Endothelial cell of umbilical vein (primary cell): ENCODE measurements around the gene WIF1. TPM values are rescaled to one million over a fixed set of nuclear protein-coding genes. Genes with fewer than 3 reads are reported as not detected.

Experiments
- BruUV-seq: library from RNA; stranded (reverse); fragments of 400-500 nt; replicated peaks from 2 replicates; lab custom pipeline; 2021; lab: Mats Ljungman, UMichigan
- CTCF ChIA-PET: fragments of 300-600, 350-600 bp; sonication (Branson Sonifier 250); formaldehyde crosslinking; loops from one replicate; lab custom pipeline; 2021; ENCODE audit warnings: antibody characterized with exemption, inconsistent platforms; lab: Charles Lee
- POLR2A ChIA-PET: fragments of 300-600, 350-600 bp; sonication (Branson Sonifier 250); formaldehyde crosslinking; loops from one replicate; lab custom pipeline; 2021; ENCODE audit warnings: antibody characterized with exemption, inconsistent platforms; lab: Charles Lee
- DNase-seq: peaks from one replicate; pipeline ENCODE4 v3.0.0-alpha.2; 2011; ENCODE audit warnings: low read depth, low spot score
- FAIRE-seq: peaks from 2 replicates; lab custom pipeline; 2011; peaks lifted over from hg19 to GRCh38; lab: Jason Lieb, UNC
- H2AFZ ChIP-seq: 2 replicates; pipeline ENCODE4 v1.6.0; 2012; ENCODE audit warnings: low read depth, low read length, control low read depth, inconsistent platforms
- H3K27ac ChIP-seq: 2 replicates; pipeline ENCODE4 v1.5.1; 2011; ENCODE audit warnings: low read depth, mild to moderate bottlenecking, control low read depth, low read length, moderate library complexity; ENCODE audit not compliant: insufficient read depth
- H3K27me3 ChIP-seq, 2 experiments: 2 replicates each; pipeline versions ENCODE4 v1.6.0 to v1.6.1; 2011; ENCODE audit warnings: low read length in 2 of 2, mixed read lengths in 1 of 2; ENCODE audit not compliant: control insufficient read depth in 2 of 2, insufficient read depth in 2 of 2
- H3K36me3 ChIP-seq, 2 experiments: 2 replicates in 1 of 2; 3 replicates in 1 of 2; pipeline ENCODE4 v1.5.1; 2011; ENCODE audit warnings: low read length in 2 of 2, mild to moderate bottlenecking in 1 of 2, moderate library complexity in 1 of 2; ENCODE audit not compliant: control insufficient read depth in 2 of 2, insufficient read depth in 2 of 2; ENCODE audit errors: extremely low read depth in 1 of 2
- H3K4me1 ChIP-seq: 3 replicates; pipeline ENCODE4 v1.5.1; 2011; ENCODE audit warnings: mild to moderate bottlenecking, low read length; ENCODE audit not compliant: control insufficient read depth, insufficient read depth; ENCODE audit errors: extremely low read depth
- H3K4me2 ChIP-seq: 2 replicates; pipeline ENCODE4 v1.6.1; 2011; ENCODE audit warnings: low read length, control low read depth, mixed read lengths; ENCODE audit not compliant: insufficient read depth
- H3K4me3 ChIP-seq, 3 experiments: fragments of 200-600 bp in 1 of 3; sonication (generic), shearing (Covaris generic) in 1 of 3; replicated peaks in 1 of 3; 2 replicates each; pipeline ENCODE4 v1.5.1; 2011 to 2016; ENCODE audit warnings: control low read depth in 3 of 3, low read length in 3 of 3, mild to moderate bottlenecking in 2 of 3, inconsistent platforms in 1 of 3, low read depth in 1 of 3, moderate library complexity in 1 of 3; ENCODE audit not compliant: insufficient read depth in 1 of 3
- H3K79me2 ChIP-seq: 2 replicates; pipeline ENCODE4 v1.6.0; 2012; ENCODE audit warnings: low read length, inconsistent platforms; ENCODE audit not compliant: control insufficient read depth, insufficient read depth
- H3K9ac ChIP-seq: replicated peaks from 2 replicates; pipeline ENCODE3; 2011; ENCODE audit warnings: low read length, control low read depth; ENCODE audit not compliant: insufficient read depth; ENCODE audit errors: extremely low read depth
- H3K9me1 ChIP-seq: replicated peaks from 3 replicates; pipeline ENCODE4 v1.6.0; 2011; ENCODE audit warnings: mild to moderate bottlenecking, low read length; ENCODE audit not compliant: control insufficient read depth, insufficient read depth; ENCODE audit errors: extremely low read depth
- H3K9me3 ChIP-seq: replicated peaks from 2 replicates; pipeline ENCODE4 v1.5.1; 2012; ENCODE audit warnings: low read length, inconsistent platforms; ENCODE audit not compliant: control insufficient read depth, insufficient read depth
- H4K20me1 ChIP-seq: replicated peaks from 2 replicates; pipeline ENCODE3; 2011; ENCODE audit warnings: mild to moderate bottlenecking, low read length; ENCODE audit not compliant: control insufficient read depth, insufficient read depth; ENCODE audit errors: extremely low read depth
- EZH2 ChIP-seq: IDR thresholded peaks from 2 replicates; pipeline ENCODE4 v1.6.1; 2012; ENCODE audit warnings: borderline replicate concordance, low read depth, mild to moderate bottlenecking, moderate library complexity, low read length, inconsistent platforms; ENCODE audit not compliant: severe bottlenecking
- FOS ChIP-seq: IDR thresholded peaks from 2 replicates; pipeline ENCODE4 v1.6.1; 2011; ENCODE audit warnings: mild to moderate bottlenecking, low read length, moderate library complexity, borderline replicate concordance; ENCODE audit not compliant: insufficient read depth
- GATA2 ChIP-seq: IDR thresholded peaks from 2 replicates; pipeline ENCODE4 v1.7.0; 2011; ENCODE audit warnings: low read depth, mild to moderate bottlenecking, moderate library complexity, mixed read lengths, low read length; ENCODE audit not compliant: insufficient read length, insufficient read depth
- JUN ChIP-seq: IDR thresholded peaks from 2 replicates; pipeline ENCODE4 v1.6.1; 2011; ENCODE audit warnings: borderline replicate concordance, low read depth; ENCODE audit not compliant: insufficient read length, insufficient read depth
- MAX ChIP-seq: IDR thresholded peaks from 2 replicates; pipeline ENCODE4 v1.6.1; 2011; ENCODE audit not compliant: insufficient read depth, insufficient read length
- MYC ChIP-seq: IDR thresholded peaks from one replicate; pipeline ENCODE4 v1.6.1; 2011; ENCODE audit warnings: mild to moderate bottlenecking, low read depth, low read length
- POLR2A ChIP-seq: IDR thresholded peaks from 2 replicates; pipeline ENCODE4 v1.6.1; 2012; ENCODE audit warnings: low read depth, mild to moderate bottlenecking, control low read depth, low read length
- POLR2AphosphoS5 ChIP-seq: IDR thresholded peaks from 2 replicates; pipeline ENCODE4 v1.6.1; 2012; ENCODE audit warnings: low read depth, mild to moderate bottlenecking, control low read depth, low read length, moderate library complexity; ENCODE audit not compliant: insufficient read depth
- dilution Hi-C: fragments of 300-500 bp; cut with MboI; formaldehyde crosslinking; loops from one replicate; pipeline ENCODE4 v1.15.0; 2019; ENCODE audit warnings: low sequenced_read_pairs; ENCODE audit not compliant: extremely low pct_ligation_motif_present
- intact Hi-C: fragments of 100-400 bp; cut with micrococcal nuclease; formaldehyde crosslinking; loops from one replicate; pipeline ENCODE4 v1.10.0; 2022
- polyA plus RNA-seq, 4 experiments: library from polyadenylated mRNA; depleted of rRNA in 3 of 4; stranded (reverse) in 3 of 4; unstranded in 1 of 4; fragments of >200 nt; gene quantifications; 2 replicates each; pipeline versions ENCODE4 v1.2.1 to v1.2.3, GENCODE V29; 2011 to 2012; ENCODE audit warnings: missing spikeins in 1 of 4
- total RNA-seq: library from RNA; stranded (reverse); gene quantifications from 2 replicates; pipeline ENCODE4 v1.2.3, GENCODE V29; 2021
- TF ChIP-seq, protein P1 (sequence below), 2 donors: IDR thresholded peaks; 1 replicate in 1 of 2; 2 replicates in 1 of 2; pipeline ENCODE4 v1.5.1; 2011; ENCODE audit warnings: low read length in 2 of 2, mild to moderate bottlenecking in 2 of 2, moderate library complexity in 2 of 2, control low read depth in 1 of 2, inconsistent platforms in 1 of 2, low read depth in 1 of 2; ENCODE audit not compliant: insufficient read depth in 1 of 2; ENCODE audit errors: extremely low read depth in 1 of 2

The WIF1 gene
- total and polyA plus RNA-seq, 2 donors (not counting 3 experiments of a cell fraction or from before 2014, with no cell fraction given) = not detected

DNA sequence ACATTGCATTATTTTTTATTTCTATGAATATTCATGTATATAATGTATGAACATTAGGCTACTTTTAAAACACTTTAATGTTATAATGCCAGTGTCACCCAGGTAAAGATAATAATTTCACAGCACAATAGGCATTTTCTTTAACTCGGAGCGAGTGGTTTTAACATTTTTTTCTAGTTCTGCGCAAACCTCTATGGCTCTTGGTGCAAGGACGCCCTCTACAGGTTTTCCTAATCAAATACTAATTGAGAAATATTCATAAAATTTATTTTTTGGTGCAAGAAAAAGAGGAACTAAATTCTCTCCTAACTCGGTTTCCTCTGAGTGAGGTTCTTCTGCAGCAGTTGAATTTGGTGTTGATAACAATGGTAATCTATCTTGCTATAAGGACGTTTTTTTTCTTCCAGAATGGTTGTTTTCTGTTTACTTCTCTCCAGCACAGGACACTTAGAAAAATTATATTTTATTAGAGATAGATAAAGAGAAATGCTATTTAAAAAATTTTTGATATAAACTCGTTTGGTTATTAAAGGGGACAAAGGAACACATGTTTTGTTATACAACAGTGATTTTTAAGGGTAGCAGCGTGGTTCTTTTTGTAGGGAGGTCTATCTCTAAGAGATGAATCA is 2.4 kb upstream of the WIF1 start:
- ChIA-PET CTCF (interaction anchor here (0.7 to 4.6 kb wide), 22 partner anchors 9 to 327 kb away, joined by 3 to 60 read pairs (median 4); no protein-coding TSS in a partner anchor), POLR2A (no interaction called here)
- Histone ChIP-seq H3K9me1 (no peaks in the 10 kb centered on the region), H3K79me2 (no peaks in the 10 kb centered on the region), H2AFZ (no peak overlapping the region), H3K4me3 (no peak overlapping the region), H3K27me3 (peaks cover 38 to 71% of the 10 kb centered on the region in 2 experiments), H3K4me1 (peaks cover 2% of the 10 kb centered on the region), H3K9ac (no peak overlapping the region), H3K9me3 (no peaks in the 10 kb centered on the region), H3K36me3 (no peaks in the 10 kb centered on the region), H3K4me2 (no peak overlapping the region), H4K20me1 (no peaks in the 10 kb centered on the region), H3K27ac (no peak overlapping the region)
- intact Hi-C loops (loop anchor here (1.0 to 5.0 kb wide), 4 partner anchors 49 to 327 kb away; no protein-coding TSS in a partner anchor), dilution Hi-C loops (no loop called here)
- BruUV-seq = no TSS peak
- TF ChIP-seq, protein P1, sequence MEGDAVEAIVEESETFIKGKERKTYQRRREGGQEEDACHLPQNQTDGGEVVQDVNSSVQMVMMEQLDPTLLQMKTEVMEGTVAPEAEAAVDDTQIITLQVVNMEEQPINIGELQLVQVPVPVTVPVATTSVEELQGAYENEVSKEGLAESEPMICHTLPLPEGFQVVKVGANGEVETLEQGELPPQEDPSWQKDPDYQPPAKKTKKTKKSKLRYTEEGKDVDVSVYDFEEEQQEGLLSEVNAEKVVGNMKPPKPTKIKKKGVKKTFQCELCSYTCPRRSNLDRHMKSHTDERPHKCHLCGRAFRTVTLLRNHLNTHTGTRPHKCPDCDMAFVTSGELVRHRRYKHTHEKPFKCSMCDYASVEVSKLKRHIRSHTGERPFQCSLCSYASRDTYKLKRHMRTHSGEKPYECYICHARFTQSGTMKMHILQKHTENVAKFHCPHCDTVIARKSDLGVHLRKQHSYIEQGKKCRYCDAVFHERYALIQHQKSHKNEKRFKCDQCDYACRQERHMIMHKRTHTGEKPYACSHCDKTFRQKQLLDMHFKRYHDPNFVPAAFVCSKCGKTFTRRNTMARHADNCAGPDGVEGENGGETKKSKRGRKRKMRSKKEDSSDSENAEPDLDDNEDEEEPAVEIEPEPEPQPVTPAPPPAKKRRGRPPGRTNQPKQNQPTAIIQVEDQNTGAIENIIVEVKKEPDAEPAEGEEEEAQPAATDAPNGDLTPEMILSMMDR (IDR thresholded peaks at IDR 0.05; ENCODE audit: extremely low read depth in 1 of 2, insufficient read depth in 1 of 2, low read depth in 1 of 2, low read length in 2 of 2) = peak; percentile 39 to 51
- no peak for TF ChIP-seq POLR2A
- peak; percentile 40 for DNase-seq
- no peak for FAIRE-seq

- Histone ChIP-seq H3K36me3 (no peaks in the 10 kb centered on the region), H3K27me3 (peaks cover 41 to 73% of the 10 kb centered on the region in 2 experiments), H3K27ac (no peak overlapping the region), H4K20me1 (no peaks in the 10 kb centered on the region), H2AFZ (no peak overlapping the region), H3K4me2 (no peak overlapping the region), H3K9me1 (no peaks in the 10 kb centered on the region), H3K79me2 (no peaks in the 10 kb centered on the region), H3K9ac (no peak overlapping the region), H3K9me3 (no peaks in the 10 kb centered on the region), H3K4me3 (no peak overlapping the region), H3K4me1 (peaks cover 2% of the 10 kb centered on the region)
- DNase-seq (no peak), FAIRE-seq (no peak)
- dilution Hi-C loops = no loop called here
- ChIA-PET CTCF (interaction anchor here (0.6 to 4.6 kb wide), 24 partner anchors 9 to 327 kb away, joined by 3 to 60 read pairs (median 4); no protein-coding TSS in a partner anchor), POLR2A (no interaction called here)
- BruUV-seq = no TSS peak
- TF ChIP-seq EZH2 (no peak), POLR2AphosphoS5 (no peak), MAX (no peak), GATA2 (no peak), FOS (no peak), JUN (no peak), MYC (no peak), POLR2A (no peak)
- TF ChIP-seq, protein P1 (IDR thresholded peaks at IDR 0.05; ENCODE audit: extremely low read depth in 1 of 2, insufficient read depth in 1 of 2, low read depth in 1 of 2, low read length in 2 of 2) = no peak
- intact Hi-C loops = loop anchor here (1.0 to 5.0 kb wide), 4 partner anchors 50 to 326 kb away; no protein-coding TSS in a partner anchor
These were observed 1.6 kb upstream of the WIF1 start for GRCh38 chr12:65122703-65123102.
